ENCODE data around the gene SLC47A1.

- TF ChIP-seq CTCF (IDR thresholded peaks at IDR 0.05) (no peak), POLR2A (IDR thresholded peaks at IDR 0.05) (no peak), POLR2AphosphoS5 (IDR thresholded peaks at IDR 0.05; ENCODE audit: insufficient read depth in 1 of 2, low read depth in 1 of 2) (no peak)
Measured at GRCh38 chr17:19614900-19615299, 81.2 kb downstream of the SLC47A1 start.

Data from vagina (tissue), 2 donors.